ENCODE results near the gene CERT1.

CERT1 gene

GRCh38 chr5:75521195-75521594 is 9.8 kb upstream of the CERT1 start:
- Histone ChIP-seq H3K4me2 (no peak overlapping the region), H3K27ac (no peak overlapping the region), H3K4me3 (IDR thresholded peaks at IDR 0.05; ENCODE audit: insufficient read depth, low read depth, low read length) (no peak overlapping the region), H3K36me3 (ENCODE audit: insufficient read depth) (no peaks in the 10 kb centered on the region), H3K79me2 (ENCODE audit: insufficient read depth, low read depth) (peaks cover 59% of the 10 kb centered on the region; the same call in 1 of the 2 replicates), H3K4me1 (ENCODE audit: low read depth, poor library complexity, severe bottlenecking) (peaks cover 20% of the 10 kb centered on the region), H2AFZ (ENCODE audit: low read depth) (no peak overlapping the region), H4K20me1 (ENCODE audit: insufficient read depth) (no peaks in the 10 kb centered on the region), H3K27me3 (ENCODE audit: insufficient read depth, low read depth) (no peaks in the 10 kb centered on the region), H3K9ac (no peak overlapping the region)
- TF ChIP-seq CTCF (conservative IDR thresholded peaks at IDR 0.05; ENCODE audit: low read depth, low read length), result no peak

GRCh38 chr5:75519761-75520160 is 8.3 kb upstream of the CERT1 start:
- Histone ChIP-seq H4K20me1 (ENCODE audit: insufficient read depth) (no peaks in the 10 kb centered on the region), H3K4me2 (no peak overlapping the region), H3K27me3 (ENCODE audit: insufficient read depth, low read depth) (no peaks in the 10 kb centered on the region), H3K4me1 (ENCODE audit: low read depth, poor library complexity, severe bottlenecking) (peaks cover 20% of the 10 kb centered on the region), H3K4me3 (IDR thresholded peaks at IDR 0.05; ENCODE audit: insufficient read depth, low read depth, low read length) (no peak overlapping the region), H3K9ac (no peak overlapping the region), H3K79me2 (ENCODE audit: insufficient read depth, low read depth) (peaks cover 71% of the 10 kb centered on the region; the same call in 1 of the 2 replicates), H2AFZ (ENCODE audit: low read depth) (no peak overlapping the region), H3K36me3 (ENCODE audit: insufficient read depth) (no peaks in the 10 kb centered on the region), H3K27ac (no peak overlapping the region)
- TF ChIP-seq CTCF (conservative IDR thresholded peaks at IDR 0.05; ENCODE audit: low read depth, low read length), result no peak

- no peak overlapping the region for H3K4me2 ChIP-seq
Measured at GRCh38 chr5:75514323-75514722, 2.9 kb upstream of the CERT1 start.

GRCh38 chr5:75513841-75514240 is 2.4 kb upstream of the CERT1 start:
- no peak overlapping the region for H2AFZ ChIP-seq (ENCODE audit: low read depth)
- H3K9ac ChIP-seq, result no peak overlapping the region
- peaks cover 34% of the 10 kb centered on the region for H3K4me1 ChIP-seq (ENCODE audit: low read depth, poor library complexity, severe bottlenecking)
- H3K36me3 ChIP-seq (ENCODE audit: insufficient read depth), result no peaks in the 10 kb centered on the region
- no peak for TF ChIP-seq CTCF (conservative IDR thresholded peaks at IDR 0.05; ENCODE audit: low read depth, low read length)
- H4K20me1 ChIP-seq (ENCODE audit: insufficient read depth), result 0 out of 2 replicates have a peak, but pooled peaks cover 13% of the 10 kb centered on the region
- no peaks in the 10 kb centered on the region for H3K27me3 ChIP-seq (ENCODE audit: insufficient read depth, low read depth)
- no peak overlapping the region for H3K27ac ChIP-seq
- H3K79me2 ChIP-seq (ENCODE audit: insufficient read depth, low read depth), result peaks cover 80% of the 10 kb centered on the region
- 0 out of 2 replicates have a peak overlapping the region, but pooled peaks have one; percentile 71 for H3K4me2 ChIP-seq
- H3K4me3 ChIP-seq (IDR thresholded peaks at IDR 0.05; ENCODE audit: insufficient read depth, low read depth, low read length), result no peak overlapping the region

More at GRCh38 chr5:75514323-75514722, 2.9 kb upstream of the CERT1 start:
- H3K36me3 ChIP-seq (ENCODE audit: insufficient read depth), result no peaks in the 10 kb centered on the region
- H2AFZ ChIP-seq (ENCODE audit: low read depth), result no peak overlapping the region
- peaks cover 33% of the 10 kb centered on the region for H3K4me1 ChIP-seq (ENCODE audit: low read depth, poor library complexity, severe bottlenecking)
- no peak overlapping the region for H3K4me3 ChIP-seq (IDR thresholded peaks at IDR 0.05; ENCODE audit: insufficient read depth, low read depth, low read length)
- H3K9ac ChIP-seq, result no peak overlapping the region
- 0 out of 2 replicates have a peak, but pooled peaks cover 11% of the 10 kb centered on the region for H4K20me1 ChIP-seq (ENCODE audit: insufficient read depth)
- H3K27ac ChIP-seq, result no peak overlapping the region
- no peak for TF ChIP-seq CTCF (conservative IDR thresholded peaks at IDR 0.05; ENCODE audit: low read depth, low read length)
- peaks cover 79% of the 10 kb centered on the region for H3K79me2 ChIP-seq (ENCODE audit: insufficient read depth, low read depth)
- no peaks in the 10 kb centered on the region for H3K27me3 ChIP-seq (ENCODE audit: insufficient read depth, low read depth)

All from KMS-11 (cell line).